ENCODE data around the gene C2orf76.

Gene C2orf76

GRCh38 chr2:119333360-119333759, 33.3 kb downstream of the C2orf76 start:
- Histone ChIP-seq H3F3A (ENCODE audit: insufficient read depth, low read length) (no peaks in the 10 kb centered on the region; the same call in 1 of the 2 replicates), H3K9ac (ENCODE audit: low read length) (no peak overlapping the region), H3K27ac (ENCODE audit: low read length) (no peak overlapping the region), H2AFZ (ENCODE audit: low read length) (no peak overlapping the region), H3K27me3 (replicated peaks; ENCODE audit: insufficient read depth, low read length) (no peaks in the 10 kb centered on the region), H3K79me2 (ENCODE audit: low read length) (no peaks in the 10 kb centered on the region), H3K4me3 (ENCODE audit: low read length) (no peak overlapping the region), H3K9me3 (replicated peaks; ENCODE audit: insufficient read depth, low read length) (no peaks in the 10 kb centered on the region), H3K4me1 (ENCODE audit: low read length) (no peaks in the 10 kb centered on the region), H3K36me3 (replicated peaks; ENCODE audit: insufficient read depth, low read length) (no peaks in the 10 kb centered on the region), H4K20me1 (ENCODE audit: insufficient read depth, low read length) (no peaks in the 10 kb centered on the region), H3K4me2 (ENCODE audit: low read depth, low read length) (no peak overlapping the region), H3K9me2 (replicated peaks; ENCODE audit: insufficient read depth, low read length) (no peaks in the 10 kb centered on the region)
- no peak for TF ChIP-seq EZH2phosphoT487 (IDR thresholded peaks at IDR 0.05; ENCODE audit: low read length)
- TF ChIP-seq, protein P1, sequence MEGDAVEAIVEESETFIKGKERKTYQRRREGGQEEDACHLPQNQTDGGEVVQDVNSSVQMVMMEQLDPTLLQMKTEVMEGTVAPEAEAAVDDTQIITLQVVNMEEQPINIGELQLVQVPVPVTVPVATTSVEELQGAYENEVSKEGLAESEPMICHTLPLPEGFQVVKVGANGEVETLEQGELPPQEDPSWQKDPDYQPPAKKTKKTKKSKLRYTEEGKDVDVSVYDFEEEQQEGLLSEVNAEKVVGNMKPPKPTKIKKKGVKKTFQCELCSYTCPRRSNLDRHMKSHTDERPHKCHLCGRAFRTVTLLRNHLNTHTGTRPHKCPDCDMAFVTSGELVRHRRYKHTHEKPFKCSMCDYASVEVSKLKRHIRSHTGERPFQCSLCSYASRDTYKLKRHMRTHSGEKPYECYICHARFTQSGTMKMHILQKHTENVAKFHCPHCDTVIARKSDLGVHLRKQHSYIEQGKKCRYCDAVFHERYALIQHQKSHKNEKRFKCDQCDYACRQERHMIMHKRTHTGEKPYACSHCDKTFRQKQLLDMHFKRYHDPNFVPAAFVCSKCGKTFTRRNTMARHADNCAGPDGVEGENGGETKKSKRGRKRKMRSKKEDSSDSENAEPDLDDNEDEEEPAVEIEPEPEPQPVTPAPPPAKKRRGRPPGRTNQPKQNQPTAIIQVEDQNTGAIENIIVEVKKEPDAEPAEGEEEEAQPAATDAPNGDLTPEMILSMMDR (IDR thresholded peaks at IDR 0.05; ENCODE audit: low read length), result no peak
- no peak for DNase-seq

GRCh38 chr2:119332953-119333352, 33.7 kb downstream of the C2orf76 start:
- Histone ChIP-seq H3K27me3 (replicated peaks; ENCODE audit: insufficient read depth, low read length) (no peaks in the 10 kb centered on the region), H3K9ac (ENCODE audit: low read length) (no peak overlapping the region), H2AFZ (ENCODE audit: low read length) (no peak overlapping the region)

GRCh38 chr2:119327431-119327830, 39.2 kb downstream of the C2orf76 start:
- H3K9me3 ChIP-seq (replicated peaks; ENCODE audit: insufficient read depth, low read length), result no peaks in the 10 kb centered on the region
- no peak for DNase-seq
- no peak overlapping the region for H2AFZ ChIP-seq (ENCODE audit: low read length)
- H3K9ac ChIP-seq (ENCODE audit: low read length), result no peak overlapping the region
- H3K36me3 ChIP-seq (replicated peaks; ENCODE audit: insufficient read depth, low read length), result no peaks in the 10 kb centered on the region
- no peaks in the 10 kb centered on the region; the same call in 1 of the 2 replicates for H3F3A ChIP-seq (ENCODE audit: insufficient read depth, low read length)
- no peak for TF ChIP-seq EZH2phosphoT487 (IDR thresholded peaks at IDR 0.05; ENCODE audit: low read length)
- no peaks in the 10 kb centered on the region for H3K79me2 ChIP-seq (ENCODE audit: low read length)
- no peaks in the 10 kb centered on the region for H4K20me1 ChIP-seq (ENCODE audit: insufficient read depth, low read length)
- no peak overlapping the region for H3K4me2 ChIP-seq (ENCODE audit: low read depth, low read length)
- H3K27me3 ChIP-seq (replicated peaks; ENCODE audit: insufficient read depth, low read length), result no peaks in the 10 kb centered on the region
- H3K4me3 ChIP-seq (ENCODE audit: low read length), result no peak overlapping the region
- no peaks in the 10 kb centered on the region for H3K4me1 ChIP-seq (ENCODE audit: low read length)
- H3K9me2 ChIP-seq (replicated peaks; ENCODE audit: insufficient read depth, low read length), result no peaks in the 10 kb centered on the region
- H3K27ac ChIP-seq (ENCODE audit: low read length), result no peak overlapping the region

More at GRCh38 chr2:119332953-119333352, 33.7 kb downstream of the C2orf76 start:
- no peaks in the 10 kb centered on the region for H4K20me1 ChIP-seq (ENCODE audit: insufficient read depth, low read length)
- no peaks in the 10 kb centered on the region for H3K9me2 ChIP-seq (replicated peaks; ENCODE audit: insufficient read depth, low read length)
- no peaks in the 10 kb centered on the region for H3K79me2 ChIP-seq (ENCODE audit: low read length)
- H3K27ac ChIP-seq (ENCODE audit: low read length), result no peak overlapping the region
- H3F3A ChIP-seq (ENCODE audit: insufficient read depth, low read length), result no peaks in the 10 kb centered on the region; the same call in 1 of the 2 replicates
- no peak overlapping the region for H3K4me3 ChIP-seq (ENCODE audit: low read length)
- no peaks in the 10 kb centered on the region for H3K4me1 ChIP-seq (ENCODE audit: low read length)
- DNase-seq, result no peak
- H3K36me3 ChIP-seq (replicated peaks; ENCODE audit: insufficient read depth, low read length), result no peaks in the 10 kb centered on the region
- H3K4me2 ChIP-seq (ENCODE audit: low read depth, low read length), result no peak overlapping the region
- H3K9me3 ChIP-seq (replicated peaks; ENCODE audit: insufficient read depth, low read length), result no peaks in the 10 kb centered on the region
- TF ChIP-seq EZH2phosphoT487 (IDR thresholded peaks at IDR 0.05; ENCODE audit: low read length), result no peak
- no peak for TF ChIP-seq EZH2 (optimal IDR thresholded peaks at IDR 0.05; ENCODE audit: low read depth, low read length)
- TF ChIP-seq, protein P1 (IDR thresholded peaks at IDR 0.05; ENCODE audit: low read length), result no peak

DNA sequence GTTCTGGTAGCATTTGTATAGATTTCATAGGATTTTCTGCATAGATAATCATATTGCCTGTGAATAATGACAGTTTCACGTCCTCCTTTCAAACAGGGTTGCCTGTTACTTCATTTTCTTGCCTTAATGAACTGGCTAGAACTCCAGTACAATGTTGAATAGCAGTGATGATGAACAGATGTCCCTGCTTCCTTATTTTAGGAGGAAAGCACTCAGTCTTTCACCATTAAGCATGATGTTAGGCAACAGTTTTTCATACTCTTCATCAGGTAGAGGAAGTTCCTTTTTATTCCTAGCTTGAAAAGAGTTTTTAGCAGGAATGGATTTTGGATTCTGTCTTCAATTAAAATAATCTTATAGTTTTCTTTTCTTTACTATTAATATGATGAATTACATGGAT, 39.7 kb downstream of the C2orf76 start:
- TF ChIP-seq EZH2phosphoT487 (IDR thresholded peaks at IDR 0.05; ENCODE audit: low read length) (no peak), EZH2 (optimal IDR thresholded peaks at IDR 0.05; ENCODE audit: low read depth, low read length) (no peak)
- TF ChIP-seq, protein P1 (IDR thresholded peaks at IDR 0.05; ENCODE audit: low read length), result no peak
- no peak overlapping the region for H3K4me2 ChIP-seq (ENCODE audit: low read depth, low read length)
- H3K9ac ChIP-seq (ENCODE audit: low read length), result no peak overlapping the region

More for the DNA sequence above, 39.7 kb downstream of the C2orf76 start:
- Histone ChIP-seq H3K9me3 (replicated peaks; ENCODE audit: insufficient read depth, low read length) (no peaks in the 10 kb centered on the region), H3K27ac (ENCODE audit: low read length) (no peak overlapping the region), H3K9me2 (replicated peaks; ENCODE audit: insufficient read depth, low read length) (no peaks in the 10 kb centered on the region), H4K20me1 (ENCODE audit: insufficient read depth, low read length) (no peaks in the 10 kb centered on the region), H3K36me3 (replicated peaks; ENCODE audit: insufficient read depth, low read length) (no peaks in the 10 kb centered on the region), H3K4me1 (ENCODE audit: low read length) (no peaks in the 10 kb centered on the region), H3K4me3 (ENCODE audit: low read length) (no peak overlapping the region), H3K79me2 (ENCODE audit: low read length) (no peaks in the 10 kb centered on the region), H3F3A (ENCODE audit: insufficient read depth, low read length) (no peaks in the 10 kb centered on the region), H2AFZ (ENCODE audit: low read length) (no peak overlapping the region), H3K27me3 (replicated peaks; ENCODE audit: insufficient read depth, low read length) (no peaks in the 10 kb centered on the region)
- DNase-seq, result no peak
